ENCODE measurements around the gene TCOF1.

Gene TCOF1

GRCh38 chr5:150313501-150313900 is 44.0 kb upstream of the TCOF1 start:
- TF ChIP-seq CTCF (IDR thresholded peaks at IDR 0.05; ENCODE audit: extremely low read depth, missing control alignments), result no peak
- no peak for DNase-seq (ENCODE audit: low spot score)

- DNase-seq (ENCODE audit: low spot score), result no peak
- no peak for TF ChIP-seq CTCF (IDR thresholded peaks at IDR 0.05; ENCODE audit: extremely low read depth, missing control alignments)
These were observed 43.4 kb upstream of the TCOF1 start for GRCh38 chr5:150313921-150314716.

GRCh38 chr5:150315245-150315644 is 42.3 kb upstream of the TCOF1 start:
- no peak for DNase-seq (ENCODE audit: low spot score)
- TF ChIP-seq CTCF (IDR thresholded peaks at IDR 0.05; ENCODE audit: extremely low read depth, missing control alignments), result no peak

GRCh38 chr5:150316320-150316719 is 41.2 kb upstream of the TCOF1 start:
- no peak for TF ChIP-seq CTCF (IDR thresholded peaks at IDR 0.05; ENCODE audit: extremely low read depth, missing control alignments)
- DNase-seq (ENCODE audit: low spot score), result no peak

- no peak for DNase-seq (ENCODE audit: low spot score)
- no peak for TF ChIP-seq CTCF (IDR thresholded peaks at IDR 0.05; ENCODE audit: extremely low read depth, missing control alignments)
These were observed 40.2 kb upstream of the TCOF1 start for GRCh38 chr5:150317048-150318003.

GRCh38 chr5:150318613-150319483 is 38.6 kb upstream of the TCOF1 start:
- no peak for TF ChIP-seq CTCF (IDR thresholded peaks at IDR 0.05; ENCODE audit: extremely low read depth, missing control alignments)
- DNase-seq (ENCODE audit: low spot score), result no peak
